Kidney (tissue), 14 donors: ENCODE data around the gene KRT37. TPM values are rescaled to one million over a fixed set of nuclear protein-coding genes. Genes with fewer than 3 reads are reported as not detected.
A peak's percentile ranks its signal among the peaks of the same experiment; 100 is the strongest.

ENCODE experiments used
- DNase-seq, 5 donors: peaks; one replicate each; pipeline ENCODE4 v3.0.0-alpha.2; 2013 to 2020
- FAIRE-seq: peaks from 2 replicates; lab custom pipeline; 2012; peaks lifted over from hg19 to GRCh38; lab: Jason Lieb, UNC
- H3K27ac ChIP-seq, 2 donors: one replicate each; pipeline ENCODE4 v1.7.0; 2013; ENCODE audit warnings: low read depth in 2 of 2, low read length in 2 of 2, inconsistent platforms in 1 of 2
- H3K27me3 ChIP-seq: one replicate; pipeline ENCODE4 v1.7.1; 2013; ENCODE audit warnings: low read length, inconsistent platforms; ENCODE audit not compliant: control insufficient read depth, insufficient read depth
- H3K36me3 ChIP-seq, 3 donors: one replicate each; pipeline versions ENCODE4 v1.7.0 to v1.7.1; 2013; ENCODE audit warnings: low read length in 3 of 3, control low read depth in 1 of 3, inconsistent platforms in 1 of 3; ENCODE audit not compliant: insufficient read depth in 3 of 3, control insufficient read depth in 2 of 3
- H3K4me1 ChIP-seq, 3 donors: one replicate each; pipeline versions ENCODE4 v1.7.0 to v1.7.1; 2013; ENCODE audit warnings: low read length in 3 of 3, inconsistent platforms in 1 of 3, low read depth in 1 of 3; ENCODE audit not compliant: control insufficient read depth in 2 of 3, insufficient read depth in 2 of 3
- H3K4me3 ChIP-seq, 3 donors: one replicate each; pipeline versions ENCODE4 v1.7.0 to v1.8.1; 2013; ENCODE audit warnings: low read length in 3 of 3, control low read depth in 1 of 3, inconsistent platforms in 1 of 3
- H3K9ac ChIP-seq, 3 donors: one replicate each; pipeline versions ENCODE4 v1.7.0 to v1.7.1; 2013; ENCODE audit warnings: low read length in 3 of 3, control low read depth in 1 of 3, inconsistent platforms in 1 of 3
- H3K9me3 ChIP-seq, 3 donors: one replicate each; pipeline versions ENCODE4 v1.7.0 to v1.7.1; 2013; ENCODE audit warnings: low read length in 3 of 3, control low read depth in 1 of 3, inconsistent platforms in 1 of 3; ENCODE audit not compliant: control insufficient read depth in 2 of 3, insufficient read depth in 1 of 3
- intact Hi-C: fragments of 100-400 bp; cut with DNase I; formaldehyde crosslinking; loops from one replicate; pipeline ENCODE4 v1.11.1; 2022
- polyA plus RNA-seq: library from polyadenylated mRNA; stranded (reverse); fragments of 350-450 nt; fragmentation: Illumina TruSeq; extraction: RNeasy Lipid Tissue Mini Kit (QIAGEN cat#74804); gene quantifications from one replicate; pipeline ENCODE4 v1.2.3, GENCODE V29; 2014; ENCODE audit warnings: low read depth, low replicate concordance; ENCODE audit not compliant: insufficient read depth
- total RNA-seq: library from RNA; stranded (reverse); fragmentation: NEBNext Ultra II Directional; extraction: Animal tissue kit (Norgen Biotek cat#: 25700); gene quantifications from one replicate; pipeline ENCODE4 v1.2.1, GENCODE V29; 2021
- TF ChIP-seq, protein P1 (sequence below): IDR thresholded peaks from 3 replicates; pipeline ENCODE4 v1.5.1; 2012; ENCODE audit warnings: mild to moderate bottlenecking, moderate library complexity, borderline replicate concordance; ENCODE audit not compliant: insufficient read depth; ENCODE audit errors: extremely low read depth
- donor health status: control.
- donor health status: control.
- donor health status: control.
- donor health status: control.
- donor health status: control.
- donor health status: DM: yes; HTN: yes; CAD: no.
- donor health status: Normal renal cell carcinoma (clear cell type).

The KRT37 gene
- total and polyA plus RNA-seq, 2 donors from 2014 or later: not detected

DNA sequence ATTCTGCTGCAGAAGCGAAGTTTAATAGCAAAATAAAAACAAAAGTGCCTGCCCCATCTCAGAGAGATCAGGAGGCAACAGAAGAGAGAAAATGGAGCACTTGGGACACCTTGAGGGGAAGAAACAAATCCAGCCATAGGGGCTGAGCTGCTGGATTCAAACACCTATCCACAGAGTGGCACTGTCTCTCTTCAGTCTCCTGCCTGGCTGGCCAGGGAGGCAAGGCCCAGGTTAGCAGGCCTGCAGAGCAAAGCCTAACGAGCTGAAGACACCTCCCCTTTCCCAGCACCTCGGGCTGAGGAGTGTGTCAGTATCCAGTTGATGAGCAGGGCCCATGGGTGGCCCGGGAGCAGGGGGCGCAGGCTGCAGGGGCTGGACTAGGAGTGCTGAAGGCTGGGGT lies 18.2 kb downstream of the KRT37 start:
- peaks cover 0 to 3% (median 0%) of the 10 kb centered on the region in 3 donors for H3K4me1 ChIP-seq
- H3K27ac ChIP-seq: no peak overlapping the region
- peak in 2 of 5 donors; percentile 16 to 32 for DNase-seq
- no peak overlapping the region for H3K9ac ChIP-seq
- no peaks in the 10 kb centered on the region for H3K27me3 ChIP-seq
- no peak overlapping the region for H3K4me3 ChIP-seq
- no peak for FAIRE-seq
- no peaks in the 10 kb centered on the region for H3K9me3 ChIP-seq
- no peaks in the 10 kb centered on the region for H3K36me3 ChIP-seq
- intact Hi-C loops: no loop called here
- TF ChIP-seq, protein P1, sequence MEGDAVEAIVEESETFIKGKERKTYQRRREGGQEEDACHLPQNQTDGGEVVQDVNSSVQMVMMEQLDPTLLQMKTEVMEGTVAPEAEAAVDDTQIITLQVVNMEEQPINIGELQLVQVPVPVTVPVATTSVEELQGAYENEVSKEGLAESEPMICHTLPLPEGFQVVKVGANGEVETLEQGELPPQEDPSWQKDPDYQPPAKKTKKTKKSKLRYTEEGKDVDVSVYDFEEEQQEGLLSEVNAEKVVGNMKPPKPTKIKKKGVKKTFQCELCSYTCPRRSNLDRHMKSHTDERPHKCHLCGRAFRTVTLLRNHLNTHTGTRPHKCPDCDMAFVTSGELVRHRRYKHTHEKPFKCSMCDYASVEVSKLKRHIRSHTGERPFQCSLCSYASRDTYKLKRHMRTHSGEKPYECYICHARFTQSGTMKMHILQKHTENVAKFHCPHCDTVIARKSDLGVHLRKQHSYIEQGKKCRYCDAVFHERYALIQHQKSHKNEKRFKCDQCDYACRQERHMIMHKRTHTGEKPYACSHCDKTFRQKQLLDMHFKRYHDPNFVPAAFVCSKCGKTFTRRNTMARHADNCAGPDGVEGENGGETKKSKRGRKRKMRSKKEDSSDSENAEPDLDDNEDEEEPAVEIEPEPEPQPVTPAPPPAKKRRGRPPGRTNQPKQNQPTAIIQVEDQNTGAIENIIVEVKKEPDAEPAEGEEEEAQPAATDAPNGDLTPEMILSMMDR: peak; percentile 42

GRCh38 chr17:41404024-41404671 lies 20.2 kb downstream of the KRT37 start:
- FAIRE-seq: no peak
- H3K4me1 ChIP-seq: peaks cover 0 to 3% (median 0%) of the 10 kb centered on the region in 3 donors
- H3K9ac ChIP-seq: no peak overlapping the region
- H3K36me3 ChIP-seq: no peaks in the 10 kb centered on the region
- DNase-seq: no peak
- H3K27ac ChIP-seq: no peak overlapping the region
- TF ChIP-seq, protein P1: no peak
- no peaks in the 10 kb centered on the region for H3K9me3 ChIP-seq
- H3K27me3 ChIP-seq: no peaks in the 10 kb centered on the region
- H3K4me3 ChIP-seq: no peak overlapping the region
- intact Hi-C loops: no loop called here

DNA sequence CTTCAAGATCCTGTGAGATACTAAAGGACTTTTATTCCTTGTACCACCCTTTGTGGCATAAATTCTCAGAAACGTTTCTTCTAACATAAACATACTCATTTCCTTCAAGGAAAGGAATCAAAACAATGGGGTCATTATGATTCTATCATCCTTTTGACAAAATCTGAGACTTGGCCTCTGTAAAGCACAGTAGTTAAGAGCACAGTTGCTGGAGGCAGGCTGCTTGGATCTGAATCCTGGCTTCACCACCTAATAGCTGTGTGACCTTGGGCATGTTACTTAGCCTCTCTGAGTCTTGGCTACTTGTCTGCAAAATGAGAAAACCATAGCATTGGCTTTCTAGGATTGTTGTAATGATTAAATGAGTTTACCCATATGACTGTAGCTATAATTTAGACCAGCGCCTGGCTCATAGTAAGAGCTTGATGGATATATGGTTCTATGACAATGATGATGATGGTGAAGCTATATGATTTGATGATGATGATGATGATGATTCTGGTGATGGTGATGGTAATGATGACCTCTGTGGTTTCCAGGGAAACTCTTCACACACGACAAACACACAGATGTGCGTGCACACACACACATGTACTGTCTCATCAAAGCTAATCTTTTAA lies 20.9 kb downstream of the KRT37 start:
- Histone ChIP-seq H3K27me3 (no peaks in the 10 kb centered on the region), H3K27ac (no peak overlapping the region), H3K36me3 (no peaks in the 10 kb centered on the region), H3K9ac (no peak overlapping the region), H3K4me3 (no peak overlapping the region), H3K4me1 (peaks cover 0 to 3% (median 0%) of the 10 kb centered on the region in 3 donors), H3K9me3 (no peaks in the 10 kb centered on the region)
- TF ChIP-seq, protein P1: no peak
- intact Hi-C loops: no loop called here
- FAIRE-seq: no peak
- no peak for DNase-seq
